GM18868 (cell line): ENCODE measurements around the gene CCDC18.

Experiments
- ATAC-seq: cut with Tn5 transposase; IDR thresholded peaks from one replicate; pipeline ENCODE4 v1.9.1; 2021; ENCODE audit warnings: mild to moderate bottlenecking, moderate library complexity; ENCODE audit not compliant: unreplicated experiment

Gene CCDC18

DNA sequence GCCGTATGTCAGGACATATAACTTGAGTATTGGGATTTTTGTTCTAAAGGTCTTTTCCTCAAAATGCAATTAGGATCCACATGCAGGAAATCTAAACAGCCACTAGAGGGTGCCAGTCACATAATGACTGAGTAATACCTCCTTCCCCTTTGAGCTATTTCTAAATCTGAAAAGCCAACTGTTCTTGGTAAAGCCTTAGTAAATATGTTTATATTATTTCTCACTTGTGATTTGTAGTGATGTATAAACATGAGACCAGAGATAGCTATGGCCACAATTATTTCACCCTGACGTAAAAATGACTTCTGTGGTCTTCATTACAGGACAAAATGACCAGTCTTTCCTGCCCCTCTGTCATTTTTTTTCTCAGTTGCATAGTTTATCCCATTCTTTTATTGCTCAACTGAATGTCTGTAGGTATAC is 124.2 kb downstream of the CCDC18 start:
- peak; percentile 49 for ATAC-seq

DNA sequence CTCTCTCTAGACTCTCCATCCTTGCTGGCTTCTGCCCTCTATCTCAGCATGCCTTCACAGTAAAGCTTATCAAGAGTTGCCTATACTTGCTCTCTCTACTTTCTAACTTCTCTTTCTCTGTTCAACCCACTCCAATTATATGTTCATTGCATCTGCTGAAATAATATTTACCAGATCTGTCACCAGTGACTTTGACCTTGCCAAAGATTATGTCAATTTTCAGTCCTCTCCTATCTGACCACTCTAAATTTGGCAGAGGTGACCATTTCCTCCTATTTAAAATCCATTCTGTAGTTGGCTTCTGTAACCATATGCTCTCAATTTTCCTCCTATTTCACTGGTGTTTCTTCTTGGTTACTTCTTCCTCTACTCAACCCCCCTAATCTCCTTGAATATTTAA is 126.4 kb downstream of the CCDC18 start:
- ATAC-seq = no peak

DNA sequence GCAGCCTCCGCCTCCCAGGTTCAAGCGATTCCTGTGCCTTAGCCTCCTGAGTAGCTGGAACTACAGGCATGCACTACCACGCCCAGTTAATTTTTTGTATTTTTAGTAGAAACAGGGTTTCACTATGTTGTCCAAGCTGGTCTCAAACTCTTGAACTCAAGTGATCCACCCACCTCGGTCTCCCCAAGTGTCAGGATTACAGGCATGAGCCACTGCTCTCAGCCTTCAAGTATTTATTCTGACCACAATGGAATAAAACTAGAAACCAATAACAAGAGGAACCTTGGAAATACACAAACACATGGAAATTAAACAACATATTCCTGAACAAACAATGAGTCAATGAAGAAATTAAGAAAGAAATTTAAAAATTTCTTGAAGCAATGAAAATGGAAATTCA is 132.5 kb downstream of the CCDC18 start:
- ATAC-seq = no peak

DNA sequence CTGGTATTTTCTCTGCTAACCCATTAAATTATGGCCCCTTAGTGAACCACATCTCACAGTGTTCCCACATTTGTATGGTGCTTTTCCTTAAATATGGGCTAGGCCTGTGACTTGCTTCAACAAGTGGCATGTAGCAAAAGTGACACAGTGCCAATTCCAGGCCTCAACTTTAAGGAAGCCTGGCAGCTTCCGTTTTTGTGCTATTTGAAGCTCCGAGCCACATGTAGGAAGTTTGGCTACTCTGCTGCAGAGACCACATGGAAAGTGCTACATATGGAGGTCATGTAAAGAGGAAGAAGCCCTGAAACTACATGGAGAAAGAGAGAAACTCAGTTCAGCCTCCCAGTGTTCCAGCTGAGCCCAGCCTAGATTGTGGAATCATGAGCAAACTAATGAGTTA is 136.7 kb downstream of the CCDC18 start:
- no peak for ATAC-seq

DNA sequence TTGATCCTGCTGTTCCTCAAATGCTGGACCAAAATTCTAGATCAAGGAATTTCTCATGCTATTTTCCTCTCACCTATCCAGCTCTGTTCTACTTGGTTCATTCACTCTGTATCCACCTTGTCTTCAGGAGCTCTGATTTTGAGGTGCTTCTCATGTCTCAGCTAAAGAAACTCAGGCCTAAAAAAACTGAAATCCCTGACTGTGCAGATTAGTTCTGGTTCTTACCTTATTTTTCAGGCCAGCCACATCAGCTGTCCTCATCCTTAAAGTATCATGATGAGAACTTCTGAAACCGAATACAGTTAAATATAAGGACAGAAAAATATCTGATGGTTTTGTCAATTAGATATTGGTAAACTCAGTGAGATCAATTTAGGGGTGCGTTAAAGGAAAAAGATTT is 137.4 kb downstream of the CCDC18 start:
- no peak for ATAC-seq

DNA sequence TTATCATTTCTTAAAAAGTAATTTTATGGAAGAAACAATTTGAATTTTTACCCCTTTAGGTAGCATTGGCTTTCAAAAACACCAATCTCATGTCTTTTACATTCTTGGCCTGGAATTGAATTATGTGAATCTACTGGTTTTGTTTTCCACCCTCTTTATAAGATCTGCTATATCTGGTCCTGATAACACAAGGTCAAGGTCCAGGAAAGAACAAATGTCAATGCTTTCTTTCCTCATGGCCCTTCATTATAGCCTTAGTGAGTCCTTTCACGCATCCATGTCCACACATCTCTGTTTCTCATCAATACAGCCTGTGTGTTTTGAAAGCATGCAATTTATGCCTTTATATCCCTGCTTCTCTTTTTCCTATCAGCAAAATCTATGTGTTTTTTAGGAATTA is 141.2 kb downstream of the CCDC18 start:
- no peak for ATAC-seq

DNA sequence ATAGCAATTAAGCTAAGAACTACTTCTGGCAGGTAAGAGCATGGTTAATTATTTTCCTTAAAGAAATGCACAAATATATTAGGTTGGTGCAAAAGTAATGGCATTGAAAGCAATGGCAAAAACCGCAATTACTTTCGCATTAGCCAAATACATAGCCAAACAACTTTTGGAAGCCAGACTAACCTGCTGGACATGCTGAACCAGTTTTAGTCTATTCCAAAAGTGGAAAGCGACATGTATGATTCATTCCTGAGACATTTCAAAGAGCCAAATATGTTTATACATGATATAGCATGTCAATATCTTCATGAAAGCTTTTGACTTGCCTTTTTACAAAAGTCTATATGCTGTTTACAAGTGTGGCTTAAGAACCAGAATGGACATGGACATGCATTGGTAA is 141.8 kb downstream of the CCDC18 start:
- no peak for ATAC-seq

DNA sequence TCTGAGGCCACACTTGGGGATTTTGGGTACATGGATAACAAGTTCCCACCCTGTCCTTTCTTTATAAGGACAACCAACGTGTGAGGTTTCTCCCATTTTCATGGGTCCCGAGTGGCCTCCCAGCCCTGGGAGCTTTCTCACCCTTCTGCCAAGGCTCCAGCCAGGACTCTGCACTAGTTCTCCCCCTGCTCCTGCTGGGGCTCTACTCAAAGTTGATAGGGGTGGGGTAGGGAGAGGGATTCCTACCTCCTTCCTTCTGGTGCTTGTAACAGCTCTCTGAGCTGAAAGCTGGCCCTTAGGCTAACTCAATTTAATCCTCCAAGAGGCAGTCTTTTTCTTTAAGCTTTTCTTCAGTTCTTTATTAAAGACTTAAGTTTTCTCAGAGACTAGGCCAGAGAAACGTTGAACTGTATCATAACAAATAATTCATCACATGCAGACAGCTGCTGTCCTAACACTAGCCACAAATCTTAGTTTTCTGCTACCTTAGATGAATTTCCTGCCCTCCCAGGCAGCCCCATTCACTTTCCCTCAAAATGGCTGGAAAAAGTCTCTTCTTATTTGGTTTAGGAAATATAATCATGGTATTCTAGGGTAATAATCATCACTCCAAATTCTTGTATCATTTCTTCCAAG is 142.8 kb downstream of the CCDC18 start:
- no peak for ATAC-seq

DNA sequence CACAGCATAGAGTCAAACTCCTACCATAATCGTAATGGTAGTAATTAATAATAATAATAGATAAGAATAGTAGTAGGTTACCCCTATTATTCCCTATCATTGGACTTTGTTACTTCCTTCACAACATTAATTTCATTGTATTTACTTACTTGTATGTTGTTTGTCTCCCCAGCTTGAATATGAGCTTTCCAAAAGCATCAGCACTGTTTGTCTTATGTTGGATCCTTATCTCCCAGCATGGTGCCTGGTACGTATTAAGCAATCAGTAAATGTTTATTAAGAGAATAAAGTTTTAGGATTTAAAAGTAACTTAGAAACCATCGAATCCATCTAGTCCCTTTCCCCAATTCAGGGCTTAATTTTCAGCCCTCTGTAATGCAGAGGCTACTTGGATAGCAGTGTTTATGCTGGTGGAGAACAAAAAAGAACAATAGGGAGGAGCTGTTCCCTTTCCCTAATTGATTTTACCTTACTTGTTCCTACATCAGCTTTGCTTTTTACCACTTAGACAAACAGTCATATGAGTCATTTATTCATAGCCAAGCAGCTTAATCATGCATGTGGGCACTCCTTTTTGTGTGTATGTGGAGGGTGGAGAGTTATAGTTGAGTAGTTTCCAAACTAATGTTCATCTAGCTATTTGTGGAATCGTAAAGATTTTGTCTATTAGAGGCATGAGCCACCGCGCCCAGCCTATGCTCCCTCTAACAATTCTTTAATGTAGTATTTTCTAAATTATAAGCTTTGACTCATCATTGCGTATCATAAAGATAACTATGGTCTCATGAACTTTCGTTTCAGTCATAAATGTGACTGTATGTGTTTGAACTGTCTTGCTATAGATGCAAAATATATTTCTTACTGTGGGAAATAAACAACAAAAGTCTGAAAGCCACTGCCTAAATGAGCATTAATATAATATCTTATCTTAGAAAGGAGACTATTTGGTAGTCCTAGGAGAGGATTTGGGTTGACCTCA is 144.3 kb downstream of the CCDC18 start:
- ATAC-seq = peak; percentile 45
